Naive thymus-derived CD8-positive, alpha-beta T cell (primary cell): ENCODE data around the gene GPR158. TPM values are rescaled to one million over a fixed set of nuclear protein-coding genes. Genes with fewer than 3 reads are reported as not detected.

Source experiments
- ATAC-seq, 2 donors: fragments of 150-1000 bp; cut with Tn5 transposase in 1 of 2; sonication (Bioruptor Pico), chemical (Tn5 transposase) in 1 of 2; 1 replicate in 1 of 2; 2 replicates in 1 of 2; pipeline ENCODE4 v1.10.0; 2021; ENCODE audit warnings: mild to moderate bottlenecking in 2 of 2, moderate library complexity in 2 of 2
- POLR2A ChIA-PET: fragments of 350-600 bp; sonication (Branson Sonifier 250); formaldehyde crosslinking; loops from one replicate; lab custom pipeline; 2021; ENCODE audit warnings: antibody characterized with exemption; lab: Charles Lee
- DNase-seq, 10 donors: peaks; one replicate each; pipeline versions ENCODE4 v3.0.0 to v3.0.0-alpha.2; 2020 to 2022
- H3K27ac Mint-ChIP-seq, 10 donors: one replicate each; pipeline ENCODE4 v1.8.0; 2020 to 2022; ENCODE audit warnings: mild to moderate bottlenecking in 10 of 10, mixed read lengths in 10 of 10, moderate library complexity in 4 of 10, inconsistent platforms in 1 of 10
- H3K27me3 Mint-ChIP-seq, 5 donors: one replicate each; pipeline ENCODE4 v1.8.0; 2021 to 2022; ENCODE audit warnings: mixed read lengths in 5 of 5
- H3K36me3 Mint-ChIP-seq, 3 donors: one replicate each; pipeline ENCODE4 v1.8.0; 2020 to 2022; ENCODE audit warnings: mixed read lengths in 3 of 3, mild to moderate bottlenecking in 2 of 3, inconsistent platforms in 1 of 3
- H3K4me1 Mint-ChIP-seq, 4 donors: one replicate each; pipeline ENCODE4 v1.8.0; 2021 to 2022; ENCODE audit warnings: mixed read lengths in 4 of 4
- H3K4me3 Mint-ChIP-seq, 10 donors: one replicate each; pipeline ENCODE4 v1.8.0; 2020 to 2022; ENCODE audit warnings: mild to moderate bottlenecking in 10 of 10, mixed read lengths in 10 of 10, moderate library complexity in 6 of 10, inconsistent platforms in 1 of 10
- H3K9me3 Mint-ChIP-seq, 9 donors: one replicate each; pipeline ENCODE4 v1.8.0; 2020 to 2022; ENCODE audit warnings: mixed read lengths in 9 of 9, mild to moderate bottlenecking in 3 of 9, inconsistent platforms in 1 of 9, moderate library complexity in 1 of 9
- polyA plus RNA-seq, 3 donors: library from polyadenylated mRNA; unstranded; fragments of 300-500 nt; fragmentation: Illumina TruSeq; gene quantifications; one replicate each; pipeline ENCODE4 v1.2.3, GENCODE V29; 2021
- total RNA-seq, 8 experiments: library from RNA in 2 of 8; stranded (reverse) in 2 of 8; gene quantifications; one replicate each; pipeline ENCODE4 v1.2.3 and lab custom pipeline; 2021 to 2026

The GPR158 gene
- total and polyA plus RNA-seq, 5 experiments from 2014 or later, result not detected

DNA sequence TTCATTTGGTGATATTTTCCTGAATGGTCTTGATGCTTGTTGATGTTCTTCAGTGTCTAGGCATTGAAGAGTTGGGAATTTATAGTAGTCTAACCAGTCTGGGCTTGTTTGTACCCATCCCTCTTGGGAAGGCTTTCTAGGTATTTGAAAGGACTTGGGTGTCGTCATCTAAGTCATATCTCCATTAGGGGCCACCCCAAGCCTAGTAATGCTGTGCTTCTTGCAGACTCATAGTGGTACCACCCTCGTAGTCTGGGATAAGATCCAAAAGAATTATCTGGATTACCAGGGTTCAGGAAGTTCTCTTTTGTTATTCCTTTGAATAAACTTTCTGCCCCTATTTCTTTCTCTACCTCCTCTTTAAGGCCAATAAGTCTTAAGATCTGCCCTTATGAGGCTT lies 439.9 kb downstream of the GPR158 start:
- Mint-ChIP-seq H3K4me3 (no peak overlapping the region), H3K27ac (no peak overlapping the region), H3K36me3 (no peaks in the 10 kb centered on the region), H3K4me1 (no peaks in the 10 kb centered on the region), H3K9me3 (peaks cover 0 to 39% (median 3%) of the 10 kb centered on the region in 9 donors), H3K27me3 (peaks cover 0 to 8% (median 2%) of the 10 kb centered on the region in 5 donors)
- ATAC-seq (no peak), DNase-seq (no peak)
- POLR2A ChIA-PET, result no interaction called here

- Mint-ChIP-seq H3K4me3 (no peak overlapping the region), H3K9me3 (peaks cover 0 to 26% (median 4%) of the 10 kb centered on the region in 9 donors), H3K27ac (no peak overlapping the region), H3K4me1 (no peaks in the 10 kb centered on the region), H3K27me3 (peaks cover 2 to 9% (median 6%) of the 10 kb centered on the region in 5 donors), H3K36me3 (no peaks in the 10 kb centered on the region)
- no peak for DNase-seq
- POLR2A ChIA-PET, result no interaction called here
- ATAC-seq, result no peak
Measured at GRCh38 chr10:25615926-25616325, 441.1 kb downstream of the GPR158 start.

GRCh38 chr10:25616903-25617592 lies 442.2 kb downstream of the GPR158 start:
- POLR2A ChIA-PET, result no interaction called here
- Mint-ChIP-seq H3K27me3 (peaks cover 2 to 11% (median 7%) of the 10 kb centered on the region in 5 donors), H3K4me3 (no peak overlapping the region), H3K4me1 (no peaks in the 10 kb centered on the region), H3K36me3 (no peaks in the 10 kb centered on the region), H3K9me3 (peaks cover 0 to 29% (median 7%) of the 10 kb centered on the region in 9 donors), H3K27ac (no peak overlapping the region)
- ATAC-seq, result no peak
- no peak for DNase-seq

DNA sequence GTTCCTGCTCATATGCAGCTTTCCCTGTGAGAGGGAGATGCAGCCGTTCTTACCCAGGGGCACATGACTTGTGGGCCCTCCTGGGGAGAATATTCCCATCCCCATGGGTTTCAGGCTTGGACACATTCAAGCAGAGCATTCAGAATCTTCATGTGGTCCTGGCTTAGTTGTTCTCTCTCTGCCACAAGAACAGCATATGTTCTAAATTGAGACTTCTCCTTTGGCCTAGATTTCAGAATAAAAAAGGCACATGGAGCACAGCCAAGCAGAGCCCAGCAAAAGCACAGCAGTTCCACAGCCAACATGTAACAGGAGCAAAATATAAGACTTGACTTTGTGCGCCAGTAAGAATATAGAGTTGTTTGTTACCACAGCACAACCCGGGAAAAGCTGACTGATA lies 452.8 kb downstream of the GPR158 start:
- DNase-seq, result no peak
- POLR2A ChIA-PET, result no interaction called here
- Mint-ChIP-seq H3K36me3 (no peaks in the 10 kb centered on the region), H3K9me3 (peaks cover 0 to 15% (median 2%) of the 10 kb centered on the region in 9 donors), H3K4me1 (no peaks in the 10 kb centered on the region), H3K27me3 (peaks cover 0 to under 1% (median 0%) of the 10 kb centered on the region in 5 donors), H3K27ac (no peak overlapping the region), H3K4me3 (no peak overlapping the region)
- ATAC-seq, result no peak

GRCh38 chr10:25629333-25629732 lies 454.5 kb downstream of the GPR158 start:
- H3K4me1 Mint-ChIP-seq, result no peaks in the 10 kb centered on the region
- H3K27ac Mint-ChIP-seq, result no peak overlapping the region
- H3K36me3 Mint-ChIP-seq, result no peaks in the 10 kb centered on the region
- ATAC-seq (no peak), DNase-seq (no peak)
- H3K4me3 Mint-ChIP-seq, result no peak overlapping the region
- peaks cover 0 to 5% (median 0%) of the 10 kb centered on the region in 9 donors for H3K9me3 Mint-ChIP-seq
- POLR2A ChIA-PET, result no interaction called here
- H3K27me3 Mint-ChIP-seq, result peaks cover 0 to 7% (median 0%) of the 10 kb centered on the region in 5 donors

DNA sequence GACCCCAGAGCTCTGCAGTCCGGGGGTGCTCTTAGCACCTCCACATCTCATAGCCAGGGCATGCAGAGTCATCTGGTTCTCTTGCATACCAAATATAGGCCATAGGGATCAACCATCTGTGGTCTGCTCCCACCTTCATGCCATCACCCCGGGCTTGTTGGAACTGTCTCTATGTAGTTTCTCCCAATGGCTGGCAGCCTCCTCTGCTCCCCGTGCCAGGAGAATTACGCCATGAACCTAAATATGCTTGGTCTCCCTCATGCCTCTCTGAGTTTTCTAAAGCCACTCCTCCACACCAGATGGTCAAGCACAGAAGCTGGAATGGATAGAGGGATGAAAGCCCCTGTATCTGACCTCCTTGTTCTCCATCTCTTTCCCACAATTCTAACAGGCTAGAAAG lies 456.7 kb downstream of the GPR158 start:
- Mint-ChIP-seq H3K27me3 (peaks cover 0 to 7% (median 0%) of the 10 kb centered on the region in 5 donors), H3K4me1 (no peaks in the 10 kb centered on the region), H3K27ac (no peak overlapping the region), H3K36me3 (no peaks in the 10 kb centered on the region), H3K4me3 (no peak overlapping the region), H3K9me3 (peaks cover 0 to 1% (median 0%) of the 10 kb centered on the region in 9 donors)
- POLR2A ChIA-PET, result no interaction called here
- no peak for ATAC-seq
- DNase-seq, result no peak

- H3K27me3 Mint-ChIP-seq, result peaks cover 0 to 7% (median 0%) of the 10 kb centered on the region in 5 donors
- ATAC-seq (no peak), DNase-seq (no peak)
- no peak overlapping the region for H3K27ac Mint-ChIP-seq
- peaks cover 0 to 5% (median 0%) of the 10 kb centered on the region in 9 donors for H3K9me3 Mint-ChIP-seq
- H3K36me3 Mint-ChIP-seq, result no peaks in the 10 kb centered on the region
- POLR2A ChIA-PET, result no interaction called here
- H3K4me3 Mint-ChIP-seq, result no peak overlapping the region
- H3K4me1 Mint-ChIP-seq, result no peaks in the 10 kb centered on the region
Measured at GRCh38 chr10:25632802-25633201, 458.0 kb downstream of the GPR158 start.

- POLR2A ChIA-PET, result no interaction called here
Measured at GRCh38 chr10:25633542-25633941, 458.7 kb downstream of the GPR158 start.

DNA sequence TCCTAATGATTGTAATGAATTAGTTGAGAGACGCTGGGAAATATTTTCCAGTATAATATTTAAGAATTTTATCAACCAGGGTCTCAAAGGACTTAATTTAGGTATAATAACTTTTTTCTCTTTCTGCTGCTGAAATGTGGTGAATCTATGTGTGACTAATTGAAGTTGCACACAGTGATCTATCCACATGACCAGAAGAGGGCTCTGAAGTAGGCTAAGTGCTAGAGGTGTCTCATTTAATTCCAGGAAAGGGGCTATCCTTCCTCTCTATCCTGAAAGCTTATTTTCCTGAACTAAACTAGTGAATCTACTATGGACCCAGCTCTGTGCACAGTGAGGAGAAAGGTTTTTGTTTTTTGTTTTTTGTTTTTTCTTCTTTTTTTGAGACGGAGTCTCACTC lies 464.8 kb downstream of the GPR158 start:
- ATAC-seq (no peak), DNase-seq (no peak)
- Mint-ChIP-seq H3K9me3 (peaks cover 0 to 6% (median 0%) of the 10 kb centered on the region in 9 donors), H3K4me3 (no peak overlapping the region), H3K27ac (no peak overlapping the region), H3K27me3 (no peaks in the 10 kb centered on the region), H3K36me3 (no peaks in the 10 kb centered on the region), H3K4me1 (no peaks in the 10 kb centered on the region)
- POLR2A ChIA-PET, result no interaction called here

More at GRCh38 chr10:25633542-25633941, 458.7 kb downstream of the GPR158 start:
- peaks cover 0 to 7% (median 0%) of the 10 kb centered on the region in 5 donors for H3K27me3 Mint-ChIP-seq
- ATAC-seq (no peak), DNase-seq (no peak)
- no peaks in the 10 kb centered on the region for H3K36me3 Mint-ChIP-seq
- no peaks in the 10 kb centered on the region for H3K4me1 Mint-ChIP-seq
- no peak overlapping the region for H3K4me3 Mint-ChIP-seq
- peaks cover 0 to 6% (median 0%) of the 10 kb centered on the region in 9 donors for H3K9me3 Mint-ChIP-seq
- no peak overlapping the region for H3K27ac Mint-ChIP-seq

GRCh38 chr10:25641595-25641994 lies 466.8 kb downstream of the GPR158 start:
- peaks cover 0 to 5% (median 0%) of the 10 kb centered on the region in 9 donors for H3K9me3 Mint-ChIP-seq
- H3K36me3 Mint-ChIP-seq, result no peaks in the 10 kb centered on the region
- H3K4me3 Mint-ChIP-seq, result no peak overlapping the region
- no peaks in the 10 kb centered on the region for H3K4me1 Mint-ChIP-seq
- no peak overlapping the region for H3K27ac Mint-ChIP-seq
- peaks cover 0 to 3% (median 0%) of the 10 kb centered on the region in 5 donors for H3K27me3 Mint-ChIP-seq
- DNase-seq, result no peak
- ATAC-seq, result no peak
- POLR2A ChIA-PET, result no interaction called here

GRCh38 chr10:25642721-25643120 lies 467.9 kb downstream of the GPR158 start:
- no peaks in the 10 kb centered on the region for H3K36me3 Mint-ChIP-seq
- POLR2A ChIA-PET, result no interaction called here
- peaks cover 0 to 3% (median 0%) of the 10 kb centered on the region in 5 donors for H3K27me3 Mint-ChIP-seq
- H3K4me3 Mint-ChIP-seq, result no peak overlapping the region
- H3K27ac Mint-ChIP-seq, result no peak overlapping the region
- H3K9me3 Mint-ChIP-seq, result peaks cover 0 to 3% (median 0%) of the 10 kb centered on the region in 9 donors
- H3K4me1 Mint-ChIP-seq, result no peaks in the 10 kb centered on the region
- no peak for ATAC-seq
- DNase-seq, result no peak

DNA sequence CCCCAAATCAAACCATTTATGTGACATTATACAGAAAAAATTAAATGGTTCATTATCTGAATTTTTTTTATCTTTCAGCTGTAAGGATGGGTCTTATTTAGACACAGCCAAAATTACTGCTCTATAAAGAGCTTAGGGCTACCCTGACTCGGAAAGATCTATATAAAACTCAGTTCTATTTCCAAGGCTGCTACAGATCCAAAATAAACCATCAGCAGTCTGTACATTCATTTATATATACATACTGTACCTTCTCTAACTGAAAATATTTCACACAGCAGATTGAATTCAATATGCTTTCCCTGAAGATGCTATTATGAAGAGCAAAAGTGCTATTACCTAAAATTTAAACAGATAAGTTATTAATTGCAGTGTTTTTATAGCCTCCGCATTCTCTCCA lies 471.6 kb downstream of the GPR158 start:
- ATAC-seq (no peak), DNase-seq (no peak)
- H3K4me1 Mint-ChIP-seq, result no peaks in the 10 kb centered on the region
- peaks cover 0 to 8% (median 0%) of the 10 kb centered on the region in 9 donors for H3K9me3 Mint-ChIP-seq
- no peaks in the 10 kb centered on the region for H3K36me3 Mint-ChIP-seq
- no peak overlapping the region for H3K4me3 Mint-ChIP-seq
- peaks cover 0 to 3% (median 0%) of the 10 kb centered on the region in 5 donors for H3K27me3 Mint-ChIP-seq
- no peak overlapping the region for H3K27ac Mint-ChIP-seq
- POLR2A ChIA-PET, result no interaction called here

- Mint-ChIP-seq H3K27me3 (no peaks in the 10 kb centered on the region), H3K4me3 (no peak overlapping the region), H3K36me3 (no peaks in the 10 kb centered on the region), H3K4me1 (no peaks in the 10 kb centered on the region), H3K9me3 (peaks cover 0 to 8% (median 0%) of the 10 kb centered on the region in 9 donors), H3K27ac (no peak overlapping the region)
- no peak for ATAC-seq
- POLR2A ChIA-PET, result no interaction called here
- no peak for DNase-seq
Measured at GRCh38 chr10:25651534-25651933, 476.7 kb downstream of the GPR158 start.
